ENCODE measurements around the gene RBMS3. TPM values are rescaled to one million over a fixed set of nuclear protein-coding genes. Genes with fewer than 3 reads are reported as not detected.
A peak's percentile ranks its signal among the peaks of the same experiment; 100 is the strongest.

The RBMS3 gene
- total RNA-seq, 2 donors from 2014 or later, result 31.7 to 45.1 TPM

DNA sequence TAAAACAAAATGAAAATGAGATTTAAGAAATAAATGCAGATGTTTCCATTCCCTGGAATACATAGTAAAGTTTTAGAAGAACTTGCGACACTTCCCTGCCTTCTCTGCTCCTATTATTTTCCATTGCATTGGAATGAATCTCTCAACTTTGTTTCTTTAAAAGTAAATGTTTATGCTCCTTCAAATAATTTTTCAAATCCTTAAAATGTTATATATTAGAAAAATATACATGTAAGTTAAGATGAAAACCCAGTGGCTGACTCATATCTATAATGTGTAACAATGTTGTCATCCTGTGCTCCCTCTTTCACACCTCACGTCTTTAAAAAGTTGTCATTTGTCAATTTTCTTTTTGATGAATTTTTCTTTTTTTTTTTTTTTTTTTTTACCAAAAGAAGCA is 3.6 kb downstream of the RBMS3 start:
- peak overlapping the region in 1 of 2 donors; percentile 78 for H3K27ac ChIP-seq
- H3K27me3 ChIP-seq (replicated peaks; ENCODE audit: insufficient read depth), result no peaks in the 10 kb centered on the region
- H3K9me3 ChIP-seq, result no peaks in the 10 kb centered on the region
- intact Hi-C loops (cut with DNase I), result loop anchor here (5.0 to 10.0 kb wide), 6 partner anchors 33 to 370 kb away; no protein-coding TSS in a partner anchor
- TF ChIP-seq POLR2AphosphoS5 (IDR thresholded peaks at IDR 0.05), result no peak
- TF ChIP-seq POLR2A (IDR thresholded peaks at IDR 0.05), result no peak
- no peak for TF ChIP-seq CTCF (IDR thresholded peaks at IDR 0.05)
- 50% methylated on average over 2 of the region's 2 CpGs for WGBS
- H3K4me1 ChIP-seq (replicated peaks), result no peaks in the 10 kb centered on the region
- DNase-seq (ENCODE audit: low spot score), result no peak
- no peak overlapping the region for H3K4me3 ChIP-seq
- no peaks in the 10 kb centered on the region for H3K36me3 ChIP-seq

DNA sequence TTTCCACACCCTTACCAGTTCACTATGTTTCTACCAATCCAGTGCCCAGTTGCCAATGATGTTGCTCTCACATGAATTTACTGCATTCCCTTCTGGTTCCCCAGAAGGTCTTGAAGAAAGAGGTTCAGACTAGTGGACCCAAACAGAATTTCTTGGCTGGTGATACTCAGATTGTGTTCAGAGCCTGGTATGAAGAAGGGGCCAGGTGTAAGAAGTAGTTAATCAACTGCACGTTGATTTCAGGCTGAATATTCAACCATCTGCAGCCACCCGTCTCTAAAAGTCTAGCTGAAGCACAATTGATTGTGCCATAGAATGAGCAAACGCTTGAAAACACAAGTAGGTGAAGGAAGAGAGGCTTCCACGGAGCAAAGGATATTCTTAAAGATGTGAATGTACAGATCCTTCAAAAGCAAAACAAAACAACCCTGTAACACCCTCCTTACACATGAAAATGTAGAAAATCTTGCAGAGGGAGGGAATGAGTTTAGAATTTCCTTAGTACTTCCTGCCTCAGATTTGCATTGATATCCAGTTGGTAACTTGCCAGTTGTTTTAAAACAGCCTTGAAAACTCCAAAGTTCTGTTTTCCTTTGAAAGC is 4.7 kb downstream of the RBMS3 start:
- Histone ChIP-seq H3K4me3 (peak overlapping the region; percentile 7 to 11), H3K27ac (peak overlapping the region; percentile 50 to 55), H3K4me1 (replicated peaks) (no peaks in the 10 kb centered on the region), H3K9me3 (no peaks in the 10 kb centered on the region), H3K36me3 (no peaks in the 10 kb centered on the region), H3K27me3 (replicated peaks; ENCODE audit: insufficient read depth) (no peaks in the 10 kb centered on the region)
- 6% methylated on average over 4 of the region's 4 CpGs for whole genome bisulfite sequencing
- intact Hi-C loops (cut with DNase I), result loop anchor here (10.0 kb wide), 3 partner anchors 99 to 371 kb away; no protein-coding TSS in a partner anchor
- no peak for TF ChIP-seq POLR2A (IDR thresholded peaks at IDR 0.05)
- no peak for TF ChIP-seq CTCF (IDR thresholded peaks at IDR 0.05)
- no peak for TF ChIP-seq POLR2AphosphoS5 (IDR thresholded peaks at IDR 0.05)
- DNase-seq (ENCODE audit: low spot score), result no peak

DNA sequence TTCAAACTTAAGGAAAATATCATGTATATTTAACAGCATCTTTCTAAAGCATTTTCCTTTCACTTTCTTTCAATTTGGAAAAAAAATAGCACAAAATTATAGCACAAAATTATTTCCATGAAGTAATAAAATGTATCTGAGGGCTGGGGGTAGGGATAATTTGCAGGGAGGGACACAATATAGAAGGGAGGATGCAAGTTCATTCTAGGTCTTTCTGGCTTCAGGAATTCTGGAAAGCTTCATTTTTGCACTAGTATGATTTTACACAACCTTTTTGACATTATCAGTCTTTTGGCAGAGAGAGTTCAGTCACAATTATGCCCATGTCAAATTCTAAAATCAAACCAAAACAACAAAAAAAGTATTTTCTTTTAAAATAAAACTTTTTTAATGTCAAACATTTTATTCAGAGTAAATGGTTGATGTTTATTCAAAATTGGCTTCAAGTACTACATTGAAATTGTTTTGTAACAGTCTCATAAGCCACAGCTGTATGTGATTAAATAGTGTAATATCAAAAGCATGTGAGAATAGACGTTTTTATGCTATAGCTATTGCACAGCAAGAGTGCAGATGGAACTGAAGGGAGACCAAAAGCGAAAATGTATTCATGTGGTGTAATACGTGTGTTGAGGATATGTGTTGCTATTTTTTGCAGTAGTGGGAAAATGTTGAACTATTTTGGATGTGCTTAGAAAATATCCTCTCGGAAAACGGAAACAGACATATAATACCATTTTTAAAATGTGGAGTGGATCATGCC is 5.8 kb downstream of the RBMS3 start:
- Histone ChIP-seq H3K36me3 (no peaks in the 10 kb centered on the region), H3K4me1 (replicated peaks) (no peaks in the 10 kb centered on the region), H3K9me3 (no peaks in the 10 kb centered on the region), H3K4me3 (peak overlapping the region in 1 of 2 donors; percentile 11), H3K27me3 (replicated peaks; ENCODE audit: insufficient read depth) (no peaks in the 10 kb centered on the region), H3K27ac (peak overlapping the region; percentile 50 to 55)
- intact Hi-C loops (cut with DNase I), result loop anchor here (10.0 kb wide), 3 partner anchors 98 to 372 kb away; no protein-coding TSS in a partner anchor
- TF ChIP-seq POLR2A (IDR thresholded peaks at IDR 0.05) (no peak), POLR2AphosphoS5 (IDR thresholded peaks at IDR 0.05) (no peak), CTCF (IDR thresholded peaks at IDR 0.05) (no peak)
- DNase-seq (ENCODE audit: low spot score), result no peak
- 65% methylated on average over 5 of the region's 5 CpGs for WGBS

DNA sequence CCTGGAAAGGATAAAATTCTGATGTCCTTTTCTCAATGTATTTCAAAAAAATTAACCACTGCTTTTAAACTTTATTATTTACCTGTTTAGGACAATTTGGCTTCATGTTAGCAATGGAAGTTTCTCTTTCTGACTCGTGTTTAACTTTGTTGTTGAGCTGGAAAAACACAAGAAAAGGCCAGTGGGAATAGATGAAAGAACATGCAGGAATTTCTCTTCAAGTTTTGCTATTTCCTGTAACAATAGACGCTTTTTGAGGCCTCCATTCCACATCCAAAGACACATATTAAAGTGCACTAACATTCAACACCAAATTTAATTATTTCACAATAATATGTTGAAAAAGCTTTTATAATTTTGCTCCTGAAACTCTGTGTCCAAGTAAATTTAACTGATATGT is 9.7 kb downstream of the RBMS3 start:
- H3K27ac ChIP-seq, result no peak overlapping the region
- WGBS, result 36% methylated on average over 2 of the region's 2 CpGs
- TF ChIP-seq POLR2A (IDR thresholded peaks at IDR 0.05), result no peak
- TF ChIP-seq CTCF (IDR thresholded peaks at IDR 0.05), result no peak
- no peak for TF ChIP-seq POLR2AphosphoS5 (IDR thresholded peaks at IDR 0.05)

More for the DNA sequence above, 9.7 kb downstream of the RBMS3 start:
- no peaks in the 10 kb centered on the region for H3K36me3 ChIP-seq
- no peaks in the 10 kb centered on the region for H3K27me3 ChIP-seq (replicated peaks; ENCODE audit: insufficient read depth)
- no peak for DNase-seq (ENCODE audit: low spot score)
- H3K4me3 ChIP-seq, result no peak overlapping the region
- no peaks in the 10 kb centered on the region for H3K9me3 ChIP-seq
- no peaks in the 10 kb centered on the region for H3K4me1 ChIP-seq (replicated peaks)
- intact Hi-C loops (cut with DNase I), result no loop called here
